GM13976 (cell line): ENCODE results near the gene NKD1.

ENCODE experiments used
- DNase-seq: peaks from one replicate; pipeline ENCODE4 v3.0.0; 2012; ENCODE audit warnings: low spot score
- in situ Hi-C: fragments of 300-500 bp; cut with MboI; formaldehyde crosslinking; loops from one replicate; pipeline ENCODE4 v1.12.0; 2022; ENCODE audit warnings: low sequenced_read_pairs, mixed read lengths, inconsistent platforms; ENCODE audit not compliant: unreplicated experiment
- TF ChIP-seq, protein P1 (sequence below): IDR thresholded peaks from 2 replicates; pipeline ENCODE4 v1.5.1; 2012; ENCODE audit warnings: borderline replicate concordance, mild to moderate bottlenecking; ENCODE audit not compliant: insufficient read depth; ENCODE audit errors: extremely low read depth, missing control alignments, control extremely low read depth

Gene NKD1

DNA sequence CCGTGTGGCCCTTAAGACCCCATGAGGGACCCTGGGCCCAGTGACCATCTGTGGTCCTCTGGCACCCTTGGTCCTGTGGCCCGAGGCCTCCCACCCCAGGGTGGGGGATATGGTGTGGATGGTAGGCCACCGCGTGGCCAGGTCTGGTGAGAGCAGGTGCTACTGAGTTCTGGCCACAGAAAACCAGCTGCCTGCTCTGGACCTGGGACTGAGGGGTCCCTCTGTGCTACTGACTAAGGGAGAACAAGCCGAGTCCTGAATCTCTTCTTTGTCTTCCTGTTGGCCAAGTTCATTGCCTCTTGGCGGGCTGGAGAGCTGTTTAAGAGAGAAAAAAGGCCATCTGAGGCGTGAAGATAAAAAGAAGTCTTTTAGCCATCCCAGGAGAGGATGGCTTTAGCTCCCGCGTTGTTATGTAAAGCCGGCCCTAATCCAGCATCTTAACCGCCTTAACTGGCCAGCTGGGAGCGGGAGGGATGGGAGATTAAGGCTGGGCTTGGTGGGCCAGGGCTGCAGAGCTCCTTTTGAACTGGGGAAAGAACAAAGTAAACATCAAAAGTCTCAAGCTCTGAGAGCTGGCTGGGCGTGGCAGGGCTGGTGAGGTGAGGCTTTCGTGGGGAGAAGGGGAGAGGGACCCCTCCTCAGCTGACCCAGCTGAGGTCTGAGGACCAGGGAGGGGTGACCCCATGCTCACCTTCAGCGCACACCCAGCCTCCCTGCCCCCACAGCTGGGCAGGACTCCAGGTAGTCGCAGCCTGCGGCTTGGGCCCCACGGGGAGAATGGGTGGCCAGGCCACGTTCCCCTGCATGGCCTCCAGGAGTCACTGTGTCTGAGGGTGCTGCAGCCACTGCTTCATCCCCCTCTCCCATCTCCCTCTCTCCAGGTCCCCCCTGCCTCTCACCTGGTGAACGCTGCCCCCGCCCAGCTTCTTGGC lies 62.4 kb downstream of the NKD1 start:
- TF ChIP-seq, protein P1, sequence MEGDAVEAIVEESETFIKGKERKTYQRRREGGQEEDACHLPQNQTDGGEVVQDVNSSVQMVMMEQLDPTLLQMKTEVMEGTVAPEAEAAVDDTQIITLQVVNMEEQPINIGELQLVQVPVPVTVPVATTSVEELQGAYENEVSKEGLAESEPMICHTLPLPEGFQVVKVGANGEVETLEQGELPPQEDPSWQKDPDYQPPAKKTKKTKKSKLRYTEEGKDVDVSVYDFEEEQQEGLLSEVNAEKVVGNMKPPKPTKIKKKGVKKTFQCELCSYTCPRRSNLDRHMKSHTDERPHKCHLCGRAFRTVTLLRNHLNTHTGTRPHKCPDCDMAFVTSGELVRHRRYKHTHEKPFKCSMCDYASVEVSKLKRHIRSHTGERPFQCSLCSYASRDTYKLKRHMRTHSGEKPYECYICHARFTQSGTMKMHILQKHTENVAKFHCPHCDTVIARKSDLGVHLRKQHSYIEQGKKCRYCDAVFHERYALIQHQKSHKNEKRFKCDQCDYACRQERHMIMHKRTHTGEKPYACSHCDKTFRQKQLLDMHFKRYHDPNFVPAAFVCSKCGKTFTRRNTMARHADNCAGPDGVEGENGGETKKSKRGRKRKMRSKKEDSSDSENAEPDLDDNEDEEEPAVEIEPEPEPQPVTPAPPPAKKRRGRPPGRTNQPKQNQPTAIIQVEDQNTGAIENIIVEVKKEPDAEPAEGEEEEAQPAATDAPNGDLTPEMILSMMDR = no peak
- in situ Hi-C loops = no loop called here
- DNase-seq = no peak

DNA sequence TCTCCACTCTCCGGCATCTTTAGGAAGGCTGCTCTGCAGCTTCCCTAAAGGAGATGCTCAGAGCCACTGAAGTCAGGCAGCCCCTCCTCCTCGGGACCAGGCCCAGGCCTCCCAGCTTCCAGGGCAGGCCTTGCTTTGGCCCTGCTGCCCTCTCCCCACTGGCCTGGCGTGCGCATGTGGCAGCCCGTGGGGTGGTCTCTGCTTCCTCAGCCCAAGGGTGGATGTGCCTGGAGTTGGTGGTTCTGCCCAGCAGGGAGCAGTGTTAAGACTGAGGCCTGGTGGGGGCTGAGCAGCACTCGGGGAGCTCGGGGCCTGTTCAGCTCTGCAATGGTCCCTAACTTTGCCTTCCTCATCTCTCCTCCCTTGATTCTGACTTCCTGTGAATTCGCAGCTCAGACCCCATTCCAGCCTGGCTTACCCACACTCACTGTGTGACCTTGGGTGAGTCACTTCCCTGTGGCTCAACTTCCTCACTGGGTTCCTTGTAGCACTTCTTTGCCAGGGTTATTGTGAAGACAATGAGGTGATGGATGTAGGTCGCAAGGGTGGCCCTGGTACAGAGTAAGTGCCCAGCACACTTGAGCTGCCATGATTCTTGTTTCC lies 63.2 kb downstream of the NKD1 start:
- TF ChIP-seq, protein P1 = no peak
- in situ Hi-C loops = no loop called here
- DNase-seq = no peak

DNA sequence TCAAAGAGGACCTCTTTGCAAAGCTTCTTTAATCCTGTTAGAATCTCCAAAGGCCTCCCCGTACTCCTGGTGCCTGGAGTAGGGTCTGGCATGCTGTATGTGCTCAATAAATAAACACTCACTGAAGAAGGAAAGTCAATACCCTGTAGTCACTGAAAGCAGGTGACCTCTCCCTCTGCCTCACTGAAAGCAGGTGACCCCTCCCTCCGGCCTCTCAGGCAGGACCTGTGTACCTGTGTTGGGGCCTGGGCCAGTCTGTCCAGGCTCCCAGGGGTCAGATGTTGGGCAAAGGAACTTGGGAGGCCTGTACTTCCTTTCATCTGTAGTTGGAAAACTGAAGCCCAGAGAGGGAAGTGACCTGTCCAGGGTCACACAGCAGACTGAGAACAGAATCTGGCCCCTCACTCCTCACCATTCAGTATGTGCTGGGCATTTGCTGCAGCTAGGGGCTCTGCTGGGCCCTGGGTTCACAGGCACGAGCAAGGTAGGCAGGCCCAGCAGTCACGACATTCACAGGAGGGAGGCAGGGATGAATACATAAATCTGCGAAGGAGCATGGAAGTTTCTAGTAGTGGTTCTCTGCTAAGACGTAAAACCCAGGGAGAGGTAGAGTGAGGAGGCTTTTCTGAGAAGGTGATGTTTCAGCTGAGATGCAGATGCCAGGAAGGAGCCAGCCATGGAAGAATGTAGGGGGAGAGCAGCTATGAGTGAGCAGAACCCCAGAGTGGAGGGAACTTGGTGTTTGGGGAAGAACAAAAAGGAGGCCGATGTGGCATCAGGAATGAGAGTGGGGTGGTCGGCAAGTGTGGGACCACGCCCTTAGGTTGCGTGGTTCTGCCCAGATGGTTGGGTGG lies 64.0 kb downstream of the NKD1 start:
- in situ Hi-C loops = no loop called here
- TF ChIP-seq, protein P1 = no peak
- no peak for DNase-seq

DNA sequence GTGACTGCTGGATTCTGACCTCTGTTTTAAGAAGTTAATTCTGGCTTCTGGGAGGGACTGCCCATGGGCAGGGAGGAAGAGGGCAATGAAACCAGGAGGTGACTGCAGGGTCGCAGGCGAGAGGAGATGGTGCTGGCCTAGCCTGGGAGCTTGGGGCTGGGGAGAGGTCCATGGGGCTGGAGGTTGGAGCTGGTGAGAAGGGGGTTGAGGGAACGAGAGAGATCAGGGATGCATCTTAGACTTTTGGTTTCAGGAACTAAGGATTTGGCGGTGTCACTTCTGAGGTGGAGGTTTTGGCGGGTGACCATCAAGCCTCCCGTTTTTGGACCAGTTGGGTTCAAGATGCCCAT lies 64.6 kb downstream of the NKD1 start:
- TF ChIP-seq, protein P1 = no peak
- in situ Hi-C loops = no loop called here
- DNase-seq = no peak

DNA sequence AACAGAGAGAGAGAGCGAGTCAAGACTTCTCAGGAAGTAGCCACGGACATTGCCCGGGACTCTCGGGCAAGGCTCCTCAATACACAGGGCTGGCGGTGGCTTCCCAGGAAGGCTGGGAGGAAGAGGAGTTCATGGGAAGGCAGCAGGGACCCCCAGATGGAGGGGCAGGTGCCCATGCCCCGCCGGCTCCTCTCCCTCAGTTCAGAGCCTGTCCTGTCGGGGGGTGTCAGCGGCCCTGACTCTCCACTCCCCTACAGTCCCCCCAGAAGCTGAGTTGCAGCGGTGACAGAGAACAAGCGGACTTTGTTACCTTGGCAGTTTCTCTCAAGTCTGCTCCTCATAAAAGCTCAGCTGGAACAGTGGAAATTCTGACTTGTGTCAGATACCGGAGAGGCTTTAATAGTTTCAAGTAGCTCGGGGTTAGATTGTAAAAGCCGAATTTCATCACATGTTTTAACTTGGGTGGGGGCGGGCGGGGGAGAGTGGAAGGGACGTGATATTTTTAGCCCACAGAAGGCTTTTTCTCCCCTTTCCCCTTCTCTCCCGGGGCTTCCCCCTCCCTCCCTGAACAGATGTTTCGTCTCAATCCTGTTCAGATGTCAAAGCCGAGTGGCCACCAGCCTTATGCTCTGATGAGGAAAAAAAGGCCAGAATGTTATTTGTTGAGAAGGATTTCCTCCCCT lies 65.2 kb downstream of the NKD1 start:
- in situ Hi-C loops = no loop called here
- TF ChIP-seq, protein P1 = no peak
- no peak for DNase-seq

DNA sequence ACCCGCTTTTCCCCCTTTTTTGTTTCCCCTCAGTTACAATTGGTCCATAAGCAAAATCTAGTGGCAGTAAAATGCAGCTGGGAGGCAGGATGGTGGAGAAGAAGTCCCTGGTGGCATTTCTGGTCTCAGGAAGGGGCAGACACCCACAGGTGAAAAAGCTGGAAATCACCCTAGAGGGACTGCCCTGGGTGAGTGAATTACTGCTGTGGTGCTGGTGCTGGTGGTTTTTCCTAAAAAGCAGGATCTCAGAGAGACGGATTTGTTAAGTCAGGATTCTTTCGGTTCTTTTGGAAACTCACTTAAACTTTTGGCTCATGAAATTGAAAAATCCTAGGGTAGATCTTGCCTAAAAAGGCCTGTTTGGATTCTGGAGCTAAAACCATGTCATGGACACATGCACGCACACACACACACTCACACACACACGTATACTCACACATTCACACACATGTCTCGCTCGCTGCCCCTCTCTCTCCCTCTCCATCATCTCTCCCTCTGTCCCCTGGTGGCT lies 65.8 kb downstream of the NKD1 start:
- in situ Hi-C loops = no loop called here
- DNase-seq = no peak
- TF ChIP-seq, protein P1 = no peak
